Measurements from ENCODE around the gene PTPRU.
"Not testable (repeated sequence)": the region's sequence is repeated elsewhere in the genome, so short reads cannot be mapped to it uniquely, and the experiment has no call there.

Gene PTPRU

DNA sequence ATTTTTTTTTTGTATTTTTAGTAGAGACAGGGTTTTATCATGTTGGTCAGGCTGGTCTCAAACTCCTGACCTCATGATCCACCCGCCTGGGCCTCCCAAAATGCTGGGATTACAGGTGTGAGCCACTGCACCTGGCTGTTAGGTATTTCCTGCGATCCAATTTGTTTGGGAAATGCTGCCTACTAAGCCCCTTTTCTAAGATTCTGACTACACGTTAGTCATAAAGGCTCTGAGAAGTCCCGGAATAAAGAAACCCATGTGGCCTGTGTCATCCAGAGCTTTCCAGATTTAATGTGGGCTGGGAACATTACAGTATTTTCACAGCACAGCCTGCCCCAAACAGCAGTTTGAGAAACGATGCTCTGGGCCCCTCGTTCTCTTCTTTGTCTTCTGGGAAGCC lies 14.1 kb upstream of the PTPRU start:
- not testable (repeated sequence) for DNase-seq (ENCODE audit: low spot score)

DNA sequence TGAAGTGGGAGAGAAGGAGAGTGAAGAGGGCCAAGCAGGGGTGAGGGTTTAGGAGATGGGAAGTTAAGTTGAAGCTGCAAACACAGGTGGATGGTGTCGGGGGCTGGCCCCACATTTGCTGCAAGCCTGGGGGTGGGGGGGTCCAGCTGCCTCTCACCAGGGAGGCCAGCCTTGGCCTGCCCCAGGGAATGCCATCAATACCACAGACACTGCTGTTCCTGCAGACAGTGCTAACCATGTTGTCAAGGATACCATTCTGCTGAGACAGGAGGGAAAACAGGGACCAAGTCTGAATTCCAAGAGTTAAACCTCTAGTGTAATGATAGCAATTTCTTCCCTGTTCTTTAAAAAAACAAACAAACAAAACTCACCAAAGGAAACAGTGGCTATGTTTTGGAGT lies 13.6 kb upstream of the PTPRU start:
- DNase-seq (ENCODE audit: low spot score), result no peak

DNA sequence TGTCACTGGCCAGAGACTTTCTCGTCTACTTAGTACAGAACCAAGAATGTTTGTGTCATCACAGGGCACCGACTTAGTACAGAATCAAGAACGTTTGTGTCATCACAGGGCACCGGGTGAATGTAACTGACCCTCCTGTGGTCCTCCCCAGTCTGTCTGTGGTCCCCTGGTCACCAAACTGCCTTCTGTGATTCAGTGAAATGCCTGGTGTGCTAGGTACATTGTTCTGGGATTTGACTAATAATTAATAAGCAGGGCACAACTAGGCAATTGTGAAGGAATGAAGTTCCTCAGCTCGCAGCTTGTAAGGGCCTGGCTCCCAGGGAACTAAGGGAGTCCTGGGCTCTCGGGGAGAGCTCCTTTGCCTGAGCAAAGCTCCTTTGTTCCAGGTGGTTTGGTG lies 12.8 kb upstream of the PTPRU start:
- DNase-seq (ENCODE audit: low spot score), result no peak

DNA sequence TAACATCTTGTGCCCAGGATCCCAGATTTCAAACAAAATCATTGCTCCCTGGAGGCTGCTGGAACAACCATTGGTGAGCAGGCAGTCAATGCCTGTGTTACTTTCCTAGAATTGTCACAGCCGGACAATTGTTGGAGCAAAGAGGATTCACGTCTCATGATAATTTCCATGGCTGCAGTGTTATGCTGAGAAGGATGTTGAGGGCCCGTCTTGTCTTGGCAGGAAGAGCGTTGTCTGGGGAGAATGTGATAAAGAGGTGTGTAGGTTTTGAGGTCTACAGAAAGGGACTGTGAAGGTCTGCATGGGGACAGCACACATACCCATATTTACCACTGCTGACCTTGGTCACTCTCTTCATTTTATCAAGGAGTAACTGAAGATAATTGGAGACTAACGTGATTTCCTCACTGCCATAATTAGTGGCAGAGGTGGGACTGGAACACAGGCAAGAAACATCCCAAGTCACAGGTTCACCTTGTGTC lies 11.9 kb upstream of the PTPRU start:
- DNase-seq (ENCODE audit: low spot score), result no peak

DNA sequence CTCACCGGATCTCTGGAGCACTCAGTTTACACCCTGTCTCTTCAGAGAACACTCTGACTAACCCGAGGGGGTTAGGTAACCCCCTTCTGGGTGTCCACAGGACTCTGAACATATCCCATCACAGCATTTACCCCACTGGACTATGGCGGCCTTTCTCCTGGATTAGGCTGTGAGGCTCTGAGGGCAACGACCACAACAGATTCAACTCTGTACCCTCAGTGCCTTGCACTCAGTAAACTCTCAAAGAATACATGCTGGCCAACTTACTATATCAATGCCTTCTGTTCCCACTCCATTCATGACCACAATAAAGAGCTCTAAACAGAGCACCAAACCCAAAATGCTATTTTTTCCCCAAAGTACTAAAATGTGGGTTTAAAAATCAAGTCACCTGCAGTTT lies 11.0 kb upstream of the PTPRU start:
- DNase-seq (ENCODE audit: low spot score), result no peak

DNA sequence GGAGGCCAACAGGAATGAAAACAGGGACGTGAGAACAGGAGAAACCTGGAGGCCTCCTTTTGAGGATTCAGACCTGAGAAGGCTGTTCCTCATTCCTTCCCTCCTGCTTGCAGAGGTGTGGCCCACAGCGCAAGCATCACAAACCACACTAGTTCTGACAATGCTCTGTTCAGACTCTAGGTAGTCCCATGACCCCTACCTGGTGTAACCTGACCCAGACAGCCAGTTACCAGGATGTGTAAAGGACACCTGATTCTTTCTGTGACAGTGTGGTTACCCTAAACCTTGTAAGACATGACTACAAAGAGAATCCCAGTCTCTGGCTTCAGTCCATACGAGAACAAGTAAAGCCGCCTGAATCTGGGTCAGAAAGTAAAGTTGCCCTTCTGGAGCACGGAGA lies 8.8 kb upstream of the PTPRU start:
- no peak for DNase-seq (ENCODE audit: low spot score)

DNA sequence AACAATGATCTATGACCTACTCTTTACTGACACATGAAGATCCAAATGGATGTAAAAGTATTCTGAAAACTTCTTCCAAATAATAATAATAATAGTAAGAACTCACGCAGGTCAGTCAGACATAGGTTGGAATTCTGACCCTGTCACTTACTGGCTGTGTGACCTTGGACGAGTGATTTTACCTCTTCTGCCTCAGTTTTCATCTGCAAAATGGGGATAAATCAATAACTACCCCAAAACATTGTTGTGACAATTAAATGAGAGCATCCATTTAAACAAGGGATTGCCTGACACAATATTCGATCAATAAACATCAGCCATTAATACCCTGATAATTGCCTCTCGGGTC lies 6.1 kb upstream of the PTPRU start:
- no peak for DNase-seq (ENCODE audit: low spot score)

DNA sequence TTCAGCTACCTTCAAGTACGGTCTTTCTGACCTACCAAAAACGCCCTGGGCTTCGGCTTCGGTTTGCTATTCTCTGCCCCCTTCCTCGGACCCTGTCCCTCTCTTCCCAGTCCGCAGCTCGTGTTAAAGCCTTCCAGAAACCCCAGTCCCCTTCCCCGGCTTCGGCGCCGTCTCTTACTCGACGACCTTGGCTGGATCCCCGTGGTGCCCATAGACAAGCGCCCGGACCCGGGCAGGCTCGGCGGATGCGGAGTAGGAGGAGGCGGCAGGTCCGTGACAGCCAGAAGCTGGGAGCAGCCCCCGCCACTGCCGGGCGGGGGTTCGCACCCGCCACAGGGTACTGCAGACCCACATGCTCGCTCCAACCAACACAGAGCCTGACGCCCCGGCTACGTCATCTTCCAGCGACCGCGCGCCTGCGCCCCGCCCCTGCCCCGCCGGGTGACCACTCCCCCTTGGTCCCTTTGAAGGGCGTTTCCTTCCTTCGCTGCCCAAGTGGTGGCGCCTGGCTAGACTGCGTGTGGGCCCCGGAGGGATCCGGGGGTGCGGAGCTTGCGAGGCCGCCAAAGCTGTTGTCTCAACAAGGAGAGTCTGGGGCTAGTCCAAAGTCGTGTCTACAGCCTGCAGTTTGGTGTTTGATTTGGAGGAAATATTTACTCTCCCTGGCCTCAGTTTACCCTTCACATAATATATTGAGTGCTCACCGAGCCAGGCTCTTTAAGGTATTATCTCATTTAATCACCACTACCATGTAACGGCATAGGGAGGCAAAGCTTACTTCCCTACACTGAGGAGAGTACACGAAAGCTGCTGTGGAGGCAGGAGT lies 5.6 kb upstream of the PTPRU start, which contains the start of gene MECR:
MECR (minus strand) TSS at position 382 of the 826 bp plus-strand sequence; CDS start at position 354, 28 bp downstream.
- DNase-seq (ENCODE audit: low spot score), result peak; percentile 91

DNA sequence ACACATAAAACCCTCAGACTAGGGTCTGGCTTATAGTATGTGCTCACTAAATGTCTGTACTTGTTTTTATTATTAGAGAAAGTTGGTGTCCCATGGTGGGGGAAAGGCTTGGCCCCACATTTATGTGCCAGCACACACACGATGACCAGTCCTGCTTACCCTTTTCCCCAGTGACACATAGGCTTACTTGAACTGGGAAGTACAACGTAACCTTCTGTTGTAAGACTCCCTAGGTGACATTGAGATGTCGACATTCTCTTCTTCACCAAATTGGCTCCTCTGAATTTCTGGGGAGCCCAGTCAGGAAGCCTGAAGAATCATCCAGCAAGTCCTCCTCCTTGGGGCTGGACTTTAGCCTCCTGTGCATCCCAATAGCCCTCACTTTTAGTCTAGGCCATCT lies 3.9 kb upstream of the PTPRU start:
- no peak for DNase-seq (ENCODE audit: low spot score)

DNA sequence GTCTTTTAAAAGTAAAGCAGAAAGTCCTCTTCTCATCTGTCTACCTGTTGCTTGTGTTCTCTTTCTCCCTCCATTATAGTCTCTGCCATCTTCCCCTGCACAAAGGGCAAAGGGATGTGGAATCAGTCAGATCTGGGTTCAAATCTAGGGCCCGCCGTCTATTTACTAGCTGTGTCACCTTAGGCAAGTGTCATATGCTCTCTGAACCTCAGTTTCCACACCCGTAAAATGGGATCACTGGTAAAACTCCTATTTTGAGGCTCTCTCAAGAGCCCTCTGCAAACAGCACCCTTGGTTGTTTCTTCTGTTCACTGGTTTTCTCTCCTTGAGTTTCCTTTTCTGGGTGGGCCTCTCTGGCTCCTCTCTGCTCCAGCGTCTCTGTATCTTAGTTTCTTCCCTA lies 2.6 kb upstream of the PTPRU start:
- DNase-seq (ENCODE audit: low spot score), result no peak

DNA sequence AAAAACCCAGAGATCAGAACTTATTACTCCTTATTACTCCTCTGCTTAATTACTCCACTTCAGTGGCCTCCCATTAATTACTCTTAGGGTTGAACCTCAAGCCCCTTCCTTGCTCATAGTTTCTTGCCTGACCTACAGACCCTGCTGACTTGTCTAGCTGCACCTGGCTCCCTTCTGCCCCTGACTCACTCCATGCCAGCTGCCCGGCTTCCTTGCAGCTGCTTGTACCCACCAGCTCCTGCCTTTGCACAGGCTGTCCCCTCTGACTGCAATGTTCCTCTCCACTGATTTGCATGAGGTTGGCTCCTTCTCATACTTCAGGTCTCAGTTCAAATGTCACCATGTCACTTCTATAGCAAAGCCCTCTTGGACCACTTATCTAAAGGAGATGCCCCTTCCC lies 1.9 kb upstream of the PTPRU start:
- no peak for DNase-seq (ENCODE audit: low spot score)

DNA sequence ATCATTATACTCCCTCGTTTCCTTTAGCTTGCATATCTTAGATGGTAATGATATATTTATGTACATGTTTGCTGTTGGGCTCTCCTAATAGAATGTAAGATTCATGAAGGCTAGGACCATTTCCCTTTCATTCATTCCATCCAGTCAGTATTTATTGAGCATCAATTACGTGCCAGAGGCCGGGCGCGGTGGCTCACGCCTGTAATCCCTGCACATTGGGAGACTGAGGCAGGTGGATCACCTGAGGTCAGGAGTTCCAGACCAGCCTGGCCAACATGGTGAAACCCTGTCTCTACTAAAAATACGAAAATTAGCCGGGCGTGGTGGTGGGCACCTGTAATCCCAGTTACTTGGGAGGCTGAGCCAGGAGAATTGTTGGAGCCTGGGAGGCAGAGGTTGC lies 1.4 kb upstream of the PTPRU start:
- not testable (repeated sequence) for DNase-seq (ENCODE audit: low spot score)

DNA sequence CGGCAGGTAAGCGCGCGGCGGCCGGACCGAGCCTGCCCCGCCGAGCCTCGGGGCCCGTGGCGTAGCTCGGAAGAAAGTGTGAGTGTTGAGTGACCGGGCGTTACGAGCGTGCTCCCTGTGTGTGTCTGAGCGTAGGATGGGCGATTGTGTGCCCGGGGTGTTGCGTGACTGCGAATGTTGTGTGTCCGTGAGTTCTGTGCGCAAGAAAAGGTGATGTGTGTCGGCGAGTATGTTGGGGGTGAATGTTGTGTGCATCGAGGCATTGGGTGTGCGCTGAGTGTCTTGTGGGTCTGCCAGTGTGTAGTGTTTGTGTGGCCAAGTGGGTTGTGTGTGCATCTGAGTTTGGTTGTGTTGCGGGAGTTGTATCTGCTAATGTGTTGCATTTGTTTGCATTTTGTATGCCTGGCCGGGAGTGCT lies 398 bp downstream of the PTPRU start:
- DNase-seq (ENCODE audit: low spot score), result no peak

DNA sequence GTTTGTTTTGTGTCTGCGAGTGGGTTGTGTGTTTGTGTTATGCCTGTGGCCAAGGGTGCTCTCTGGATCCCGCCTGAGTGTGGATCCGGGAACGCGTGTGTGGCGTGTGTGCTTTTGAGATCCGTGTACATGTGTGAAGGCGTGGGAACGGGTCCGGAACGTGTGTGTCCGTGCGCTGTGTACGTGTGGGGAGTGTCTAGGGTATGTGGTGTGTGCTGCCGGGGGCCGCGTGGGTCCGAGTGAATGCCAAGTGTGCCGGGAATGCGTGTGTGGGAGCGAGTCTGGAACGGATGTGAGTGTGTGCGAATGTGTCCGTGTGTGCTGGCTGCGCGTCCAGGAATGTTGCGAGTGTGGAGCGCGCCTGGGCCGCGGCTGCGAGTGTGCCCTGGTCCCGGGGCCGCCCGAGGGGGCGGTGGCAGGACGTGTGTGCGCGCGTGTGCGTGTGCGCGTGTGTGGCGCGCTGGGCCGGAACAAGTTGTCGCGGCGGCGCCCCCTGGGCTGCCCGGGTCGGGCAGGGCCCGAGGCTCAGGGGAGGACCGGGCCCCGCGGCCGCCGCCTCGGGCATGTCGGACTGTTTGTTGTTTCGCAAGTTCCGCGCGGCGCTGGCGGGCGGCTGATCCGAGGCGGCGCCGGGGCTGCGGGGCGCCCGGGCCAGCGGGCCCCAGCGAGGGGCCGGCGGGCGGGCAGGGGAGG lies 953 bp downstream of the PTPRU start:
- DNase-seq (ENCODE audit: low spot score), result no peak

DNA sequence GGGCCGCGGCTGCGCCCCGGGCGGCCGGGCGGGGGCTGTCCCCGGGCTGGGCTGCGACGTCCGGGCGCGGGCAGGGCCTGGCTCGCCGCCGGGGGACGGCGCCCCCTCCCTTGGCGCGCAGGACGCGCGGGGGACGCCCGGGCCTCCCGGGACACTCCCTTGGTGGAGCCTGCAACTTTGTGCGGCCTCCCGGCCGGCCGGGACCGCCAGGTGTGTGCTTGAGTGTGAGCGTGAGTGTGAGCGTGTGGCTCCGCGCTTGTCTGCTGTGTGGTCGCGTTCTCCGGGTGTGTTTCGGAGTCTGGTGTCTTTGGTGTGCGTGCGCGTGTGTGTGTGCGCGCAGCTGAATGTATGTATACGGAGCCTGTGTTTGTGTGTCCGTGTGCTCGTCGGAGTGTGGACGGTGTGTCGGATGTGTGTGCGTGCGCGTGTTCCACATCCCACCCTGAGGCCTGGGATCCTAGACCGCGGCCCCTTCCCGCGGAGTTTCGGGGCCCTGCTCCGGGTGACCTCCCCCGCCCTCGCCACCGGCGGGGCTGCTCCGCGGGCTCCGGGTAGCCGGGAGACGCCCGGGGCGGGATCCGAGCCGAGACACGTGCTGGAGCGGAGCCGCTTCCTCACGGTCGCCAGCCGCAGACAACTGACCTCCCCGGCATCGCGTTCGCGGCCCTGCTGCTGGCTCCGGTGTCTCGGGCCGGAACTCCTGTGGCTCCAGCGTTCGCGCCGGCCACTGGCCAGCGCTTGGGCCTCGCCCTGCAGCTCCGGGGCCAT lies 1.7 kb downstream of the PTPRU start:
- DNase-seq (ENCODE audit: low spot score), result no peak

DNA sequence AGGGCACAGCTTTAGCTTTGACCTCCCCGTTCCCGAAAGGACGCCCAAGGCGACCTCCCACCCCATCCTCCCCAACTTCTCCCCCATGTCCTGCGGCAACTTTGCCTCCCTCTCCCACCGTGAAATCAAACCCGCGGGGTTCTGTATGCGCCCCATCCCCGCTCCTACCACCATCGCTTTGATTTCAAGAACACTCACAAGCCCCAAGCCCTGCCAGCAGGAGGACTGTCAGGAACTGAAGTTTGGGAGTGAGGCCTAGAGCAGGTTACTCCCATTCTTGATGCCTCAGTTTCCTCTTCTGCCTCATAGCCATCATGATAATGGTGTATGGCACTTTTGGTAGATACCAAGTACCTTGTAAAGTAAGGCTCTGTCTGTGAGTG lies 2.3 kb downstream of the PTPRU start:
- no peak for DNase-seq (ENCODE audit: low spot score)

DNA sequence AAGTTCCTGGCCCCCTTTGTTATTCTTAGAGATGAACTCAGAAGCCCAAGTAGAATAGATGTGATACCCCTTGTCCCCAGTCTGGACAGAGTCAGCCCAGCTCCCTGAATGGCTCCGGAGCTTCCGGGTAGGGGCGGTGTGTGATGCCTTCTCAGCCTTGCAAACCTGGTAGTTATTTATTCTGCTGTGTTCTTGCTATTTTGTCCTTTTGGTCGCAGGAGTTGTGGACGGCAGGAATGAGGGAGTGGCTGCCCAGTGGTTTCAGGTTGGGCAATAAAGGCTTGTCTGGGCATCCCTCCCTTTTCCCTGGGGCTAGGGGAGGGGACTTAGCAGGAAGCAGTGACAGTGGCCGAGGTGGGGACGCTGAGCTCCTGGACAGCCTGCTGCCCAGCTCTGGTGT lies 2.8 kb downstream of the PTPRU start:
- DNase-seq (ENCODE audit: low spot score), result no peak

DNA sequence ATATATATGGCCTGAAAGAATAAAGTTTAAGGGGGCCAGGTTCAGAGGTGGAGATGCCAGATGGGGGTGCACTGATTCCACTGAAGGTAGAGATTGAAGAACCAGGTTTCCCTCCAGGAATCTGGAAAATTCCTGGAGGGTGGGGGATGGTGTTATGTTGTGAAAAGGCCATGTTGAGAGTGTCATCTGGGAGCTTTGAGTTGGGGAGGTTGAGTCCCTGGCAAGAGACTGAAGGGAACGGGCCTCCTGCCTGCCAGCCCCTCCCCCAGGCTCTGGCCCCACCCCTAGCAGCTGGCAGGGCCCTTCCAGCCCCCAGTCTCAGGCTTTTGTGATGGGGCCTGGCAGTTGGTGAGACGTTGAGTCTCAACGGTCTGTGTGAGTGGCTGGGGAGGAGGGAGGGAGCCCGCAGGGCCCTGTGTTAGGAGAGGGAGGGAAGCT lies 4.1 kb downstream of the PTPRU start:
- no peak for DNase-seq (ENCODE audit: low spot score)

DNA sequence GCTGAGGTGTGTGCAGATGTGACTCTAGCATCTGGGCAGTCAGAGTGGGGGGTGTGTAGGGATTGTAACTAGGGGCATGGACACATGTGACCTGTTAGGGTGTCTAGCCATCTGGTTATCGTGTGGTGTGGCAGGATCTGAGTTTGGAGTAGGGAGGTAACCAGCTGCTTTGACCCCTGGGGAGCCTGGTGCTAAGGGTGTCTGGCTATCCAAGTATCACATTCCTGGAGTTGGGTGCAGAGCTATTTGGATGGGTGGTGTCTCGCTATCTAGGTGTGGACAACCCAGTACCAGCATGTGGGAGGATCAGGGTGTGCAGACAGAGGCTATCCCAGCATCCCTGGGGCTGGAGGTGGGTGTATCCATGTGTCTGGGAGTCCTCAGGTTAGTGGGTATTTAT lies 4.7 kb downstream of the PTPRU start:
- DNase-seq (ENCODE audit: low spot score), result no peak

DNA sequence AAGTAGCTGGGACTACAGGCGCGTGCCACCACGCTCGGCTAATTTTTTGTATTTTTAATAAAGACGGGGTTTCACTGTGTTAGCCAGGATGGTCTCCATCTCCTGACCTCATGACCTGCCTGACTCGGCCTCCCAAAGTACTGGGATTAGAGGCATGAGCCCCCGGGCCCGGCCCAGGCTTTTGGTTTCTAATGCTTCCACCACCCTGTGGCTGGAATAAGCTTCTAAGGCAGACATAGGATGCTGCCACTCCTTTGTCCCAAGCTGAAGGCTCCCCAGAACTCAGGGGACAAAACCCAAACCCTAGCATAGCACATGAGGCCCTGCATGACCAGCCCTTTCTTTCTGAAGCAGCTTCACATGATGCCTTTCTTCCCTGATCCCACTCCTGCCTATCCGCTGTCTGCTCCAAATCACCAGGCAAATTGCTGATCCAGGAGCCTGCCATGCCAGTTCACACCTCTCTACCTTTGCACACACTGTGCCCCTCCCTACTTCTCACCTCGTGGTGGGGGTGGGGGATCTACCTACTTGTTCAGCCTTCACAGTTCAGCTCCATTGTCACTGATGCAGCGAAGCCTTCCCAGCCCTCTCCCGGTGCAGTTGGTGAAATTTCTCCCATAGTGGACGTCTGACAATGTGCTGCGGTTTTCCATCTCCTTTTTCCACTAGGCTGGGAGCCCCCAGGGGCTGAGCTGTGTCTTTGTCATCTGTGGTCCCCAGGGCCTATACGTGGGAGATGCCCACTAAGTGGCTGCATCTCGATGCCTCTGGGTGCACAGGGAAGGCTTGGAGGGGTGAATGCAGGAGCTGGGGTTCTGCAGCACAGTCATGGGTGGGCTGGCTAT lies 6.9 kb downstream of the PTPRU start:
- DNase-seq (ENCODE audit: low spot score), result no peak

DNA sequence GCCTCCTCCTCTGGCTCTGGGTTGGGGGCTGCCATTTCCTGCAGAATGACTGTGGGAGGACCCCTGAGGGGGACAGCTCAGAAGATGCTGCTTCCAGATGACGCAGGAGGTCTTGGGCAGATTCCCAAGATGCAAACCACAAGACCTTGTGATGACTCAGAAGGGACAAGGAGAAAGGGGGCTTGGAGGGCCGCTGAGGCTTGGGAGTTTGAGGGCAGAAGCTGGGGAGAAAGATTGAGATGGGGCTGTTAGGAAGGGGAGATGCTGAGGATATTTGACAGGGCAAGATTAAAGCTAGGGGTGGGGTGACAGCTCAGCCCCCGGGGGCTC lies 7.5 kb downstream of the PTPRU start:
- no peak for DNase-seq (ENCODE audit: low spot score)

DNA sequence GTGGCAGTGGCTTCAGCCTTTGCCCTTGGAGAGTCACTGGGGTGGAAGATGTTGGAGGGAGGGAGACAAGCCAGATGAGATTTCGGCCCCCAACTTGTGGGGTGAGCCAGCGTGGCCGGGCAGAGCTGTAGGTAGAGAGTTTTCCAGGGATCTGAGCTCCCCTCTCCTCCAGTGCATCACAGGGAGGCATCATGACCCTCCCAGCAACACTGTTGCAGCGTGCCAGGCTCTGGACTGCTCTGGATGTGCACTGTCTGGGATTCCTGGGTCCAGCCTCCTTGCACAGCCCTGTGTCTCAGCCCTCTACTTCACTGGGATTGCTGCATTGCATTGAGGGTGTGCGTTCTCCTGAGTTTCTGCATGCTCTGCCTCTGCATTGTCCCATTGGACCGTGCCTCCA lies 8.9 kb downstream of the PTPRU start:
- DNase-seq (ENCODE audit: low spot score), result no peak
